GM12878 (cell line): ENCODE measurements around the gene PGBD5. TPM values are rescaled to one million over a fixed set of nuclear protein-coding genes. Genes with fewer than 3 reads are reported as not detected.
"Not testable (repeated sequence)": the region's sequence is repeated elsewhere in the genome, so short reads cannot be mapped to it uniquely, and the experiment has no call there.

Source experiments
- ATAC-seq: fragments of 200-7000 bp; cut with Tn5 transposase; 3 replicates; pipeline ENCODE4 v1.9.1; 2020; ENCODE audit warnings: mild to moderate bottlenecking, moderate library complexity
- BruUV-seq: library from RNA; stranded (reverse); fragments of 400-500 nt; replicated peaks from 2 replicates; lab custom pipeline; 2021; lab: Mats Ljungman, UMichigan
- CTCF ChIA-PET: fragments of 300-600 bp; sonication (Branson Sonifier 250); formaldehyde crosslinking; extraction: SDS; loops from one replicate; lab custom pipeline; 2021; ENCODE audit warnings: inconsistent platforms; lab: Yijun Ruan, JAX
- POLR2A ChIA-PET: fragments of 350-600 bp; formaldehyde crosslinking; extraction: SDS; loops from one replicate; lab custom pipeline; 2021; ENCODE audit warnings: inconsistent platforms; lab: Charles Lee
- RAD21 ChIA-PET: fragments of 300-600 bp; sonication (Branson Sonifier 250); formaldehyde crosslinking; loops from one replicate; lab custom pipeline; 2023; ENCODE audit warnings: antibody characterized with exemption; ENCODE audit not compliant: unreplicated experiment; lab: Charles Lee
- SMC1A ChIA-PET: fragments of 300-600 bp; sonication (Branson Sonifier 250); formaldehyde crosslinking; loops from one replicate; lab custom pipeline; 2023; ENCODE audit not compliant: unreplicated experiment, uncharacterized antibody; lab: Charles Lee
- DNase-seq: peaks from one replicate; pipeline ENCODE4 v3.0.0-alpha.2; 2011; ENCODE audit warnings: low read depth, low spot score
- FAIRE-seq: peaks from 3 replicates; lab custom pipeline; 2011; peaks lifted over from hg19 to GRCh38; lab: Jason Lieb, UNC
- H2AFZ ChIP-seq: 2 replicates; pipeline ENCODE4 v1.6.0; 2011; ENCODE audit warnings: low read depth, low read length, control low read depth; ENCODE audit not compliant: control insufficient read depth
- H3K27ac ChIP-seq: 2 replicates; pipeline ENCODE4 v1.5.1; 2011; ENCODE audit warnings: control low read depth; ENCODE audit not compliant: control insufficient read depth, insufficient read depth
- H3K27me3 ChIP-seq, 2 experiments: replicated peaks in 1 of 2; 2 replicates each; pipeline versions ENCODE4 v1.6.0 to v1.6.1; 2011; ENCODE audit warnings: low read length in 1 of 2; ENCODE audit not compliant: control insufficient read depth in 2 of 2, insufficient read depth in 2 of 2
- H3K36me3 ChIP-seq, 2 experiments: 2 replicates each; pipeline ENCODE4 v1.5.1; 2011; ENCODE audit warnings: low read length in 1 of 2; ENCODE audit not compliant: control insufficient read depth in 2 of 2, insufficient read depth in 2 of 2
- H3K4me1 ChIP-seq: 2 replicates; pipeline ENCODE4 v1.6.1; 2011; ENCODE audit warnings: mild to moderate bottlenecking, low read length, moderate library complexity, mixed read lengths; ENCODE audit not compliant: control insufficient read depth, insufficient read depth
- H3K4me2 ChIP-seq: 2 replicates; pipeline ENCODE4 v1.6.0; 2011; ENCODE audit warnings: control low read depth; ENCODE audit not compliant: control insufficient read depth, insufficient read depth
- H3K4me3 ChIP-seq: fragments of 200-600 bp; sonication (generic); 2 replicates; pipeline ENCODE4 v1.5.1; 2016
- H3K79me2 ChIP-seq: 2 replicates; pipeline ENCODE4 v1.6.0; 2011; ENCODE audit warnings: low read length; ENCODE audit not compliant: control insufficient read depth, insufficient read depth
- H3K9ac ChIP-seq: 2 replicates; pipeline ENCODE4 v1.8.0; 2011; ENCODE audit warnings: low read length, control low read depth, mixed read lengths; ENCODE audit not compliant: control insufficient read depth, insufficient read depth
- H3K9me3 ChIP-seq: replicated peaks from 3 replicates; pipeline ENCODE4 v1.5.1; 2011; ENCODE audit warnings: mild to moderate bottlenecking, low read length; ENCODE audit not compliant: control insufficient read depth, insufficient read depth
- H4K20me1 ChIP-seq: 2 replicates; pipeline ENCODE4 v1.6.0; 2011; ENCODE audit not compliant: control insufficient read depth, insufficient read depth
- BMI1 ChIP-seq: fragments of 450-650 bp; IDR thresholded peaks from 2 replicates; pipeline ENCODE4 v1.6.1; 2016; ENCODE audit warnings: mild to moderate bottlenecking, moderate library complexity, borderline replicate concordance
- CBX5 ChIP-seq: sonication (generic); IDR thresholded peaks from 2 replicates; pipeline ENCODE4 v1.6.1; 2016; ENCODE audit warnings: low read depth, moderate library complexity, mild to moderate bottlenecking, inconsistent platforms
- CEBPZ ChIP-seq: fragments of 150-350 bp; IDR thresholded peaks from 2 replicates; pipeline ENCODE4 v1.6.1; 2016; ENCODE audit warnings: low read depth, low read length
- CREB1 ChIP-seq: IDR thresholded peaks from 2 replicates; pipeline ENCODE4 v1.6.1; 2012; ENCODE audit warnings: low read depth, mild to moderate bottlenecking, inconsistent platforms
- FOS ChIP-seq: IDR thresholded peaks from 3 replicates; pipeline ENCODE4 v1.6.1; 2011; ENCODE audit warnings: borderline replicate concordance; ENCODE audit not compliant: insufficient read length; ENCODE audit errors: extremely low read depth
- IRF3 ChIP-seq: fragments of 450-650 bp; IDR thresholded peaks from 2 replicates; pipeline ENCODE4 v1.6.1; 2014; ENCODE audit warnings: mild to moderate bottlenecking
- SUPT20H ChIP-seq: IDR thresholded peaks from 2 replicates; pipeline ENCODE4 v1.6.1; 2011; ENCODE audit warnings: low read depth, mild to moderate bottlenecking, low read length, moderate library complexity, borderline replicate concordance; ENCODE audit not compliant: control insufficient read depth
- WGBS: methylation state at CpG from one replicate; pipeline ENCODE4 v1.1.6; 2016; ENCODE audit warnings: low lambda C conversion rate; ENCODE audit not compliant: insufficient replicate concordance, insufficient coverage; ENCODE audit errors: missing lambda C conversion rate; 5-methylcytosine and 5-hydroxymethylcytosine counted together
- in situ Hi-C: fragments of 300-500 bp; cut with MboI; formaldehyde crosslinking; loops from 9 replicates; pipeline ENCODE4 v1.14.3; 2018; ENCODE audit warnings: mixed read lengths
- intact Hi-C: fragments of 100-400 bp; cut with micrococcal nuclease; formaldehyde crosslinking; loops from one replicate; pipeline ENCODE4 v1.14.2; 2022; ENCODE audit not compliant: unreplicated experiment
- polyA plus RNA-seq, 11 experiments: library from polyadenylated mRNA; depleted of rRNA in 4 of 11; unstranded in 6 of 11; stranded (reverse) in 5 of 11; fragments of >200 nt; fragmentation: Nextera tagmentation in 4 of 11; fragmentation: Illumina TruSeq in 1 of 11; extraction: Ambion mirVana in 4 of 11; extraction: Trizol in 1 of 11; gene quantifications; 1 replicate in 1 of 11; 2 replicates in 10 of 11; pipeline versions ENCODE4 v1.2.1 to v1.2.3, GENCODE V29; 2011 to 2016; ENCODE audit warnings: inconsistent platforms in 2 of 11, missing spikeins in 2 of 11, low read depth in 1 of 11
- total RNA-seq, 4 experiments: library from RNA; depleted of rRNA in 3 of 4; stranded (reverse); fragments of >200 nt in 3 of 4; fragmentation: Illumina TruSeq in 1 of 4; extraction: Trizol in 1 of 4; gene quantifications; 2 replicates each; pipeline versions ENCODE4 v1.2.1 to v1.2.3, GENCODE V29; 2013 to 2021
- TF ChIP-seq, protein P1 (sequence below): IDR thresholded peaks from 2 replicates; pipeline ENCODE4 v1.6.1; 2012; ENCODE audit warnings: low read depth, low read length, improper control_type of control experiment

PGBD5 gene
- total and polyA plus RNA-seq, 10 of the 15 experiments (the other 5 are each of a cell fraction or from before 2014, with no cell fraction given), result 0.03 TPM; not detected in 9

DNA sequence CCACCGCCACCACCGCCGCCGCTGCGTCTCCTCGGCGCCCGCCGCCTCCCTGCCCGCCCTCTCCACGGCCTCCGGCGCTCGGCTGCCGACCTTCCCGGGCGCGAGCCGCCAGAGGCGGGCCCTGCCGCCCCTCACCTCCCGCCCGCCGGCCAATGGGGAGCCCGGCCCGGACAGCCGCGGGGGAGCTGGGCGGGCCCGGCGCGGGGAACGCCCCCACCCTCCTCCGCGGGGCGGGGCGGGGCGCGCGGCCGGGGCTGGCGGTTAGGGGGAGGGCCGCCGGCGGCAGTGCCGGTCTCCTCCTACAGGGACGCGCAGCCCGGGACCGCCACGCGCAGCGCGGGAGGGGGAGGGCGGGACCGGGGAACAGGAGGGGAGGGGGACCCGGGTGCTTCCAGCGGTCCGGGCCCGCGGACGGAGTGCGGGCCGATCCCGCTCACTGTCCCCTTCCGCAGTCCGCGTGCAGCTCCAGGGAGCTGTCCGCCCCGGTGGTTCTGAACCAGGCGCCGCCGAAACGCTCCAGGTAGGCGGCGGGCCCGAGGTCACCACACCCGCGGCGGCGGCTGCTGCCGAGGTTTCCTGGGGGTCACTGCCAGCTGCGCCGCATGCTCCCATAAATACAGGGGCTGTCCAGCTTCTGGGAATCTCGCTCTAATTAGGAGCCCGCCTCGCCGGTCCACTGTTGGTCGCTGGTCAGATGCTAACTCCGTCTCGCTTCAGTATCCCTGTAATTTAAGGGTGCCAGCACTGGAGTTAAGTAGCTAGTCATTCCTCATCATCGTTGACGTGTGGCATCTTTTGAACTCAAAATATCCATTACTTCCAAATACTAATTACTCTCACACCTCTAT is at the start of gene PGBD5 (continued):
- TF ChIP-seq FOS (no peak), BMI1 (no peak), CREB1 (no peak), IRF3 (no peak), CBX5 (no peak), CEBPZ (no peak), SUPT20H (no peak)
- TF ChIP-seq, protein P1, sequence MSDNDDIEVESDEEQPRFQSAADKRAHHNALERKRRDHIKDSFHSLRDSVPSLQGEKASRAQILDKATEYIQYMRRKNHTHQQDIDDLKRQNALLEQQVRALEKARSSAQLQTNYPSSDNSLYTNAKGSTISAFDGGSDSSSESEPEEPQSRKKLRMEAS, result peak; percentile 47; the same call in 1 of the 2 replicates
- TF ChIP-seq, all 136 proteins: peak for 4

DNA sequence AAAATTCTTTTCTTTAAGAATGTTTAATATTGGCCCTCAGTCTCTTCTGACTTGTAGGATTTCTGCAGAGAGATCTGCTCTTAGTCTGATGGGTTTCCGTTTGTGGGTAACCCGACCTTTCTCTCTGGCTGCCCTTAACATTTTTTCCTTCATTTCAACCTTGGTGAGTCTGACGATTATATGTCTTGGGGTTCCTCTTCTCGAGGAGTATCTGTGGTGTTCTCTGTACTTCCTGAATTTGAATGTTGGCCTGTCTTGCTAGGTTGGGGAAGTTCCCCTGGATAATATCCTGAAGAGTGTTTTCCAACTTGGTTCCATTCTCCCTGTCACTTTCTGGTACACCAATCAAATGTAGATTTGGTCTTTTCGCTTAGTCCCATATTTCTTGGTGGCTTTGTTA is 48.8 kb upstream of the PGBD5 start:
- H3K4me3 ChIP-seq, ATAC-seq, H3K9me3 ChIP-seq, SMC1A ChIA-PET, H3K36me3 ChIP-seq, H3K79me2 ChIP-seq, in situ Hi-C loops, H3K9ac ChIP-seq, DNase-seq, RAD21 ChIA-PET, CTCF ChIA-PET, intact Hi-C loops, BruUV-seq, H3K27ac ChIP-seq, H3K4me1 ChIP-seq, H3K27me3 ChIP-seq, POLR2A ChIA-PET, H4K20me1 ChIP-seq, H2AFZ ChIP-seq, H3K4me2 ChIP-seq, FAIRE-seq: not testable (repeated sequence)
- WGBS, result 9% methylated on average over 5 of the region's 5 CpGs

DNA sequence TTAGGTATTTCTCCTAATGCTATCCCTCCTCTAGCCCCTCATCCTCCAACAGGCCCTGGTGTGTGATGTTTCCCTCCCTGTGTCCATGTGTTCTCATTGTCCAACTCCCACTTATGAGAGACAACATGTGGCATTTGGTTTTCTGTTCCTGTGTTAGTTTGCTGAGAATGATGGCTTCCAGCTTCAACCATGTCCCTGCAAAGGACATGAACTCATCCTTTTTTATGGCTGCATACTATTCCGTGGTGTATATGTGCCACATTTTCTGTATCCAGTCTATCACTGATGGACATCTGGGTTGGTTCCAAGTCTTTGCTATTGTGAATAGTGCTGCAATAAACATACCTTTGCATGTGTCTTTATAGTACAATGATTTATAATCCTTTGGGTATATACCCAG is 44.6 kb upstream of the PGBD5 start:
- POLR2A ChIA-PET, BruUV-seq, in situ Hi-C loops, H3K27me3 ChIP-seq, H3K27ac ChIP-seq, CTCF ChIA-PET, H2AFZ ChIP-seq, RAD21 ChIA-PET, DNase-seq, SMC1A ChIA-PET, H3K4me3 ChIP-seq, H3K9ac ChIP-seq, ATAC-seq, FAIRE-seq, H3K79me2 ChIP-seq, H3K9me3 ChIP-seq, H3K36me3 ChIP-seq, H4K20me1 ChIP-seq, H3K4me2 ChIP-seq, H3K4me1 ChIP-seq, intact Hi-C loops: not testable (repeated sequence)
- WGBS, result 25% methylated on average over 1 of the region's 1 CpG
